Neural cell (in vitro differentiated cells): ENCODE measurements around the gene SKIC8. TPM values are rescaled to one million over a fixed set of nuclear protein-coding genes. Genes with fewer than 3 reads are reported as not detected.

Experiments
- H2AFZ ChIP-seq: fragments of 200-600, 300-800 bp; sonication (generic), shearing (Covaris generic); 2 replicates; pipeline ENCODE4 v1.6.0; 2014; ENCODE audit warnings: low read depth, mild to moderate bottlenecking, antibody characterized with exemption, low read length, moderate library complexity
- H3F3A ChIP-seq: fragments of 200-600 bp; shearing (Covaris generic); 2 replicates; pipeline ENCODE4 v1.6.1; 2016; ENCODE audit warnings: mild to moderate bottlenecking, moderate library complexity, mixed read lengths, antibody characterized with exemption, low read length; ENCODE audit not compliant: insufficient read depth, poor library complexity, severe bottlenecking
- H3K27ac ChIP-seq: fragments of 200-600, 300-800 bp; sonication (generic), shearing (Covaris generic); 2 replicates; pipeline ENCODE4 v1.5.1; 2014; ENCODE audit warnings: mild to moderate bottlenecking, low read length, moderate library complexity
- H3K27me3 ChIP-seq: fragments of 300-800, 200-600 bp; sonication (generic), shearing (Covaris generic); 2 replicates; pipeline ENCODE4 v1.6.0; 2014; ENCODE audit warnings: mild to moderate bottlenecking, low read depth, low read length, moderate library complexity; ENCODE audit not compliant: insufficient read depth
- H3K36me3 ChIP-seq: fragments of 300-800, 200-600 bp; sonication (generic), shearing (Covaris generic); 2 replicates; pipeline ENCODE4 v1.5.1; 2014; ENCODE audit warnings: mild to moderate bottlenecking, antibody characterized with exemption, low read length, moderate library complexity; ENCODE audit not compliant: insufficient read depth
- H3K4me2 ChIP-seq: fragments of 300-800, 200-600 bp; sonication (generic), shearing (Covaris generic); 2 replicates; pipeline ENCODE4 v1.6.0; 2014; ENCODE audit warnings: mild to moderate bottlenecking, low read length
- H3K4me3 ChIP-seq: fragments of 300-800, 200-600 bp; sonication (generic), shearing (Covaris generic); 2 replicates; pipeline ENCODE4 v1.5.1; 2014; ENCODE audit warnings: mild to moderate bottlenecking, low read length, moderate library complexity
- H3K79me2 ChIP-seq: fragments of 200-600 bp; shearing (Covaris generic); replicated peaks from 2 replicates; pipeline ENCODE4 v1.6.0; 2014; ENCODE audit warnings: mild to moderate bottlenecking, low read length, moderate library complexity; ENCODE audit not compliant: insufficient read depth
- H3K9ac ChIP-seq: fragments of 300-800, 200-600 bp; sonication (generic), shearing (Covaris generic); 2 replicates; pipeline ENCODE4 v1.6.1; 2016; ENCODE audit warnings: mild to moderate bottlenecking, low read length, mixed read lengths
- H3K9me2 ChIP-seq: fragments of 200-600 bp; shearing (Covaris generic); 2 replicates; pipeline ENCODE4 v1.6.1; 2016; ENCODE audit warnings: mild to moderate bottlenecking, low read length, mixed read lengths; ENCODE audit not compliant: insufficient read depth
- H3K9me3 ChIP-seq: fragments of 200-600, 300-800 bp; sonication (generic), shearing (Covaris generic); 2 replicates; pipeline ENCODE4 v1.6.1; 2016; ENCODE audit warnings: mild to moderate bottlenecking, mixed run types, low read length, moderate library complexity, mixed read lengths
- H4K20me1 ChIP-seq: fragments of 200-600 bp; shearing (Covaris generic); 2 replicates; pipeline ENCODE4 v1.6.1; 2016; ENCODE audit warnings: mild to moderate bottlenecking, mixed run types; ENCODE audit not compliant: insufficient read depth
- EP300 ChIP-seq: fragments of 450-650 bp; conservative IDR thresholded peaks from 2 replicates; pipeline ENCODE4 v1.6.1; 2014; ENCODE audit warnings: antibody characterized with exemption, mild to moderate bottlenecking, moderate library complexity; ENCODE audit not compliant: poor library complexity, severe bottlenecking
- EZH2 ChIP-seq: fragments of 200-600, 300-800 bp; shearing (Covaris generic), sonication (generic); IDR thresholded peaks from 2 replicates; pipeline ENCODE4 v1.6.1; 2014; ENCODE audit warnings: antibody characterized with exemption, low read length, borderline replicate concordance, mild to moderate bottlenecking; ENCODE audit not compliant: insufficient read depth, poor library complexity, severe bottlenecking
- MXI1 ChIP-seq: fragments of 450-650 bp; conservative IDR thresholded peaks from 2 replicates; pipeline ENCODE4 v1.6.1; 2014; ENCODE audit warnings: antibody characterized with exemption, mild to moderate bottlenecking; ENCODE audit not compliant: poor library complexity, severe bottlenecking
- POLR2AphosphoS5 ChIP-seq: IDR thresholded peaks from 2 replicates; pipeline ENCODE4 v1.6.1; 2012
- RAD21 ChIP-seq: fragments of 450-650 bp; conservative IDR thresholded peaks from 2 replicates; pipeline ENCODE4 v1.6.1; 2014; ENCODE audit warnings: antibody characterized with exemption, mild to moderate bottlenecking, moderate library complexity
- REST ChIP-seq: IDR thresholded peaks from 2 replicates; pipeline ENCODE4 v1.6.1; 2012; ENCODE audit warnings: borderline replicate concordance
- SMC3 ChIP-seq: fragments of 450-650 bp; conservative IDR thresholded peaks from 2 replicates; pipeline ENCODE4 v1.6.1; 2014; ENCODE audit warnings: antibody characterized with exemption, mild to moderate bottlenecking, moderate library complexity; ENCODE audit not compliant: poor library complexity
- TAF1 ChIP-seq: IDR thresholded peaks from 2 replicates; pipeline ENCODE4 v1.6.1; 2012; ENCODE audit warnings: low read depth
- polyA plus RNA-seq: library from polyadenylated mRNA; depleted of rRNA; stranded (reverse); fragments of >200 nt; gene quantifications from 2 replicates; pipeline ENCODE4 v1.2.3, GENCODE V29; 2014
- TF ChIP-seq, protein P1 (sequence below): fragments of 450-650 bp; IDR thresholded peaks from 2 replicates; pipeline ENCODE4 v1.5.1; 2014; ENCODE audit warnings: antibody characterized with exemption, mild to moderate bottlenecking, moderate library complexity; ENCODE audit not compliant: poor library complexity, severe bottlenecking

The SKIC8 gene
- polyA plus RNA-seq, 1 donor from 2014 or later = 170 TPM

DNA sequence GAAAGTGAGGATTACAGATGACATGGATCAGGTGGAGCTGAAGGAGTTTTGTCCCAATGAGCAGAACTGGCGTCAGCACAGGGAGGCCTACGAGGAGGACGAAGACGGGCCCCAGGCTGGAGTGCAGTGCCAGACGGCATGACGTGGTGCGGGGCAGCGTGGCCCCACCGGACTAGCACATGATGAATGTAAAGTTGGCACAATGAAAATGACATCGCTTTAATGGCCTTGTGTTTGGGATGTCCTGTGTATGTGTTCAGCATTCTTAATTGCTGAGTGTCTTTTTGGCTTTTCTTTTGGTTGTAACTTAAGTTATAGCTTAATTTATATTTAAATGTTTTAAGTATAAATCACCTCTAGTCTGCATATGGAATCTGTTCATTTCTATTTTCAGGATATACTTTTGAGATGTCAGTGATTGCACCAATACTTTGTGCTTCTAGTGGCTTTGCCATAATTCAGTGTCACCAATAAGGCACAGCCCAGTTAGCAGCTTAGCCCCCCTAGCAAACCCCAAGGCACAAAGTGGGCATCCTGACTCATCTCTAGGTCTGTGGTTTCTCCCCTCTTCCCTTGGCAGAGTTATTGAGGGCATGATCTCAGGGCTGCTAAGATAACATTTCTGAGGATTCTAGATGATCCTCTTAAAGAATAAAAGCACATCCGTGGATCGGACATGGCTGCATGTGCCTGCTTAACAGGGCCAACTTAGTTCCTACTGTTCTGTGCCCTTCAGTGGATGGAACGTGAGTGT lies 18.9 kb downstream of the SKIC8 start:
- H3K79me2 ChIP-seq = no peaks in the 10 kb centered on the region
- H2AFZ ChIP-seq = no peak overlapping the region
- no peak overlapping the region for H3K9ac ChIP-seq
- no peak overlapping the region for H3K4me2 ChIP-seq
- H4K20me1 ChIP-seq = no peaks in the 10 kb centered on the region
- no peak overlapping the region for H3K4me3 ChIP-seq
- no peak overlapping the region for H3K27ac ChIP-seq
- no peaks in the 10 kb centered on the region for H3F3A ChIP-seq
- TF ChIP-seq RAD21 (no peak), REST (no peak), POLR2AphosphoS5 (no peak), TAF1 (no peak), MXI1 (no peak), EP300 (no peak), EZH2 (no peak), SMC3 (no peak)
- TF ChIP-seq, protein P1, sequence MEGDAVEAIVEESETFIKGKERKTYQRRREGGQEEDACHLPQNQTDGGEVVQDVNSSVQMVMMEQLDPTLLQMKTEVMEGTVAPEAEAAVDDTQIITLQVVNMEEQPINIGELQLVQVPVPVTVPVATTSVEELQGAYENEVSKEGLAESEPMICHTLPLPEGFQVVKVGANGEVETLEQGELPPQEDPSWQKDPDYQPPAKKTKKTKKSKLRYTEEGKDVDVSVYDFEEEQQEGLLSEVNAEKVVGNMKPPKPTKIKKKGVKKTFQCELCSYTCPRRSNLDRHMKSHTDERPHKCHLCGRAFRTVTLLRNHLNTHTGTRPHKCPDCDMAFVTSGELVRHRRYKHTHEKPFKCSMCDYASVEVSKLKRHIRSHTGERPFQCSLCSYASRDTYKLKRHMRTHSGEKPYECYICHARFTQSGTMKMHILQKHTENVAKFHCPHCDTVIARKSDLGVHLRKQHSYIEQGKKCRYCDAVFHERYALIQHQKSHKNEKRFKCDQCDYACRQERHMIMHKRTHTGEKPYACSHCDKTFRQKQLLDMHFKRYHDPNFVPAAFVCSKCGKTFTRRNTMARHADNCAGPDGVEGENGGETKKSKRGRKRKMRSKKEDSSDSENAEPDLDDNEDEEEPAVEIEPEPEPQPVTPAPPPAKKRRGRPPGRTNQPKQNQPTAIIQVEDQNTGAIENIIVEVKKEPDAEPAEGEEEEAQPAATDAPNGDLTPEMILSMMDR = no peak
- H3K9me3 ChIP-seq = no peaks in the 10 kb centered on the region
- no peaks in the 10 kb centered on the region for H3K27me3 ChIP-seq
- H3K36me3 ChIP-seq = no peaks in the 10 kb centered on the region
- no peaks in the 10 kb centered on the region for H3K9me2 ChIP-seq

DNA sequence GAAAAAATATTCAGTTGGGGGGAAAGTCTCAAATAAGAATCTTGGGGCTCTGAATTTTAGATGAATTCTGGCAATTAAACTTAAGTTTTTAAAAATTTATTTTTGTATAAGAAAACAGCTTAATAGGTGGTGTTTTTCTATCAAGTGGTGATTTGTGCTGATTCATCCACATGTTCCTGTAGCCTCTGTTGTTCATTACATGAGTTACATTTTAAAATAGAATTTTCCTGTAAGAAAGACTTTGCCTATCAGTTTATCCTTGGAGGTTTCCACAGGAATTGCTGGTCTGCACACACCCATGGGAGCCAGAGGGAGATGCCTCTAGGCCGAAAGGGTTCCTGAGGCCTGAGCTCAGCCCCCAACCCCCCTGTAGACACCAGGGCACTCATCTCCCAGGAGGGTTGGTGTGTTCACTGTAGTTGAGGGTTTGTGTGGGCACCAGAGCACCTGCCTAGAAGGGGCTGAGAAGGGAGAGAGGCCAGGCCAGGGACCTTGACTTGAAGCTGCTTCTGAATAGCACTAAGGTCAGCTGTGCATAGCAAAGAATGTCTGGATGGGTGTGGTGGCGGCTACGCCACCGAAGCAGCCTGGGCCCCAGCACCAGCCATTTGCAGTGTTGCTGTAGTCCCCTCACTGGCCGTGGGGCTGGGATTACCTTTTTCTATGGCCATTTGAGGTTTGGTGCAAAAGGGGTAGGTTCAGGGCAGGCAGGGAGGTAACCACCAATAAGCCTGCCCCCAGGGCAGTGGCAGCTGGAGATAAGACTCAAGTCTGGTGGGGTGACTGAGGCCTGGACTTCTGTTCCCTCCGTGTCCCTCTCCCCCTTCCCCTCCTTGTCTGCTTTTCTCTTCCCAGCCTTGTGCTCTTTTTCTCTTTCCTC lies 23.1 kb downstream of the SKIC8 start:
- H3K79me2 ChIP-seq = no peaks in the 10 kb centered on the region
- H2AFZ ChIP-seq = no peak overlapping the region
- no peaks in the 10 kb centered on the region for H3K36me3 ChIP-seq
- no peaks in the 10 kb centered on the region for H4K20me1 ChIP-seq
- H3K27me3 ChIP-seq = no peaks in the 10 kb centered on the region
- H3K4me3 ChIP-seq = no peak overlapping the region
- TF ChIP-seq EP300 (no peak), RAD21 (no peak), EZH2 (no peak), REST (no peak), SMC3 (no peak), MXI1 (no peak), POLR2AphosphoS5 (no peak)
- TF ChIP-seq, protein P1 = no peak
- no peak overlapping the region for H3K4me2 ChIP-seq
- H3K9ac ChIP-seq = no peak overlapping the region
- no peaks in the 10 kb centered on the region for H3F3A ChIP-seq
- no peak overlapping the region for H3K27ac ChIP-seq
- no peaks in the 10 kb centered on the region for H3K9me3 ChIP-seq
- H3K9me2 ChIP-seq = no peaks in the 10 kb centered on the region
